HG02852 (cell line): ENCODE results near the gene TSR3.

Source experiments
- ATAC-seq: cut with Tn5 transposase; IDR thresholded peaks from one replicate; pipeline ENCODE4 v1.9.1; 2021; ENCODE audit warnings: mild to moderate bottlenecking, moderate library complexity; ENCODE audit not compliant: unreplicated experiment

TSR3 gene

DNA sequence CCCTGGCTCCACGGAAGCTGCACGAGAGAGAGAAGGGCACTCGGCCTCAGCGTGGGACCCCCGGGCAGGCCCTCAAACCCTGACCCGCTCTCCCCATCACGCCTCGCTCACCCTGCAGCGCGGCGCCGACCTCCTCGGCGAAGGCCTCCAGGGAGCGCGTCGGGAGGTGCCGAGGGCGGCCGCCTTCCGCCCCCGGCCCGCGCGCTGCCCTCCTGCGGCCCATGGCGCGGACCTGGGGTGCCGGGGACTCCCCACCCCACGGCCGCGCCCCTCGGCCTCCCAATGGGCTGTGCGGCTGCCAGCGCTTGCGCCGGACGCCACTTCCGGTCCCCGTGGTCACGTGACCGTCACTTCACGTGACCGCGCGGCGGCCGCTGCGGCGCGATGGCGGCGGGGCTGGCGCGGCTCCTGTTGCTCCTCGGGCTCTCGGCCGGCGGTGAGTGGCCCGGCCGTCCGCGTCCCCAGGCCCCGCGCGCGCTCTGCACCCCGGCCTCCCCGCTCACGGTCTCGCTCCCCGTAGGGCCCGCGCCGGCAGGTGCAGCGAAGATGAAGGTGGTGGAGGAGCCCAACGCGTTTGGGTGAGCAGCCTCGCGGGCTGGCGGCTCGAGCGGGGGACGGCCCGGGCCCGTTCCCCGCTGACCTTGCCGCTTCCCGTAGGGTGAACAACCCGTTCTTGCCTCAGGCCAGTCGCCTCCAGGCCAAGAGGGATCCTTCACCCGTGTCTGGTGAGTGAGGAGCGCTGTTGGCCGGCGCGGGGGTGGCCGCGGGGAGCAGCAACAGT, at the start of gene TSR3, which contains the start of gene GNPTG:
TSR3 (minus strand) TSS at position 297 of the 781 bp plus-strand sequence; CDS start at position 223, 74 bp downstream.
GNPTG (plus strand) TSS at position 350 of the 781 bp plus-strand sequence; CDS start at position 385, 35 bp downstream.
- peak; percentile 60 for ATAC-seq

DNA sequence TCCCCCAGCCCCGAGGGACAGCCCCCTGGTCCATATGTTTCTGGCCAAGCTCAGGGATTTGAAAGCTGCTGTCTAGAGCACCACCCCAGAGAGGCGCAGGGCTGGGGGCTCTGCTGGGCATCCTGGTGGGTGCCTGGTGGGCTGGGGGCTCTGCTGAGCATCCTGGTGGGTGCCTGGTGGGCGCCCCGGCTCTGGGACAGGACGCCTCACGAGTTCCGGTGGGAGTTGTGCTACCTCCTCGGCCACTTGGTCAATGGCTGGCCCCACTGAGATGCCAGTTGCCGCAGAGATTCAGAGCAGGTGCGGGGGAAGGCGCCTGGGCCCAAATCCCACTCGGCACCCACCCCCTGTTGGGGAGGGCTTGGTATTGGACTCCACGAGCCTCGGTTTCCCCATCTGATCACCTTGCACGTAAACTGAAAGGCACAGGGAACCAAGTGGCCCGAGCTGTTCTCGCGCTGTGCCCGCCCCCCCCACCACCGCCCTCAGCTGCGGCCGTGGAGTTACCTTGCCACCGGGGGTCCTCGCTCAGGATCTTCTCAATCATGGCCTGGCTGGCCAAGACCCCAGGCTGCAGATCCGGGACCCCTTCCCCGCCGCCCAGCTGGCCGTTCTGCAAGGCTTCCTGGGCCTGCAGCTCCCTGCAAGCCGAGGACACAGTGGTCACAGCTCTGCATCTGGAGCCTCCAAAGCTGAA, 49.5 kb upstream of the TSR3 start:
- no peak for ATAC-seq

DNA sequence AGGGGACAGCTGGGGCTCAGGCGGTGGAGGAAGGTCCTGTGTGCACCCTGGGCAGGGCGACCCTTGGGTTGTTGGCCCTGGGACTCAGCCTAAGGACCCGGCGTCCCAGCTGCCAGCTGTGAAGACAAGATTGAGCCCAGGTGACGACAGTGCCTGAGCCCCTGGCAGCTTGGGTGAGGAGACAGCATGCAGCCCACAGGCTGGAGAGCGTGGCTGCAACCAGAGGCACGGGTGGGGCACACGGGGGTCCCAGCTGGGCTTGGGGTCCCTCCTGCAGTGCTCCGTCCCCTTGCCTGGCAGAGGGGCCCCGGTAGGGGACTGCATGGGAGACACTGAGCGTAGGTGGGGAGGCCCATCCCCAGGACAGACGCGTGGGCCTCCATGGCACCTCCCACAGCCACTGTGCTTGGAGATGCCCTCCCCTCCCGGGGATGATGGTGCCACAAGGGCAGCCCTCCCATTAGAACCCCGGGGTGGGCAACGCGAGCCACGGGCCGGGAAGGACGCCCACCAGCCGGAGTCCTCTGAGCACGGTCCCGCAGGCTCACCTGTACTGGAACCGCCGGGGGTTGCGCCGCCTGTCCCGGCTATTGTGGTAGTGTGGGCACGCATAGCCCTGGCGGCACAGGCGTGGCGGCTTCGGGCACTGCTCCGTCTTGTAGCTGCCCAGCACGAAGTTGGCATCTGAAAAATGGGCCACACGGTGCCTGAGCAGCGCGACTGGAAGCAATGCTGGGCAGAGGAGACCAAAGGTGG, 47.3 kb upstream of the TSR3 start:
- ATAC-seq: no peak

DNA sequence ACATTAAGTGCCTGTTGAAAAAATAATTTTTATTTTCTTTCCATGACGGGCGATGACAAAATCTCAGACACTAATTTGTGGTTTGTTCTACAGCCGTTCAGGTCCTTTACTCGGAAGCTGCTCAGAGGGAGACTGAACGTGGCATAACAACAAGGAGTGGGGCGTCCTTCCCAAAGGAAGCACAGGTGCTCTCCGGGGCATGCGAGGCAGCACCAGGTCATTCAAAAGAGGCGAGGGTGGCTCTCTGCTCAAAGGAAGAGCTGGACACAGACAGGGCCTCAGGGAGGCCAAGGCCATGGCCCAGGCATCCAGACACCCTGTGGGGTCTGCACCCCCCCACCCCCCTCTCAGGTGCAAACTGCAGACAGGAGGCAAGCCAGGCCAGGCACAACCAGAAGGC, 46.7 kb upstream of the TSR3 start:
- ATAC-seq: no peak

DNA sequence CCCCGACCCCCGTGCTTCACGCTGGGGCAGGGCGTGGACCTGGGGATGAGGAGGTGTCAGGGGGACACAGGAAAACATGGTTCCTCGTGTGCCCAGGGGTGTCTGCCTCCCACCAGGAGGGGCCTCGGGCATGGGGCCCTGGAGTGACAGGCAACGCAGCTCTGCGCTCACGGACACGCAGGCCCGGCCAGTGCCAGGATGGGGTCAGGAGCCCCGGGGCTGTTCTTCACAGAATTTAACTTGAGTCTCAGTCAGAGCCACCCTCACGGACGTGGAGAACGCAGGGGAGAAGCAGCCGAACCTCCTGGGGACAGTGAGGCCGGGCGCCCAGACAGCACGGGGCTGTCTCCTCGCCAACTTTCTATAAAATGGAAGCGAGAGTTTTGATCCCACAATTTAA, 46.1 kb upstream of the TSR3 start:
- ATAC-seq: no peak

DNA sequence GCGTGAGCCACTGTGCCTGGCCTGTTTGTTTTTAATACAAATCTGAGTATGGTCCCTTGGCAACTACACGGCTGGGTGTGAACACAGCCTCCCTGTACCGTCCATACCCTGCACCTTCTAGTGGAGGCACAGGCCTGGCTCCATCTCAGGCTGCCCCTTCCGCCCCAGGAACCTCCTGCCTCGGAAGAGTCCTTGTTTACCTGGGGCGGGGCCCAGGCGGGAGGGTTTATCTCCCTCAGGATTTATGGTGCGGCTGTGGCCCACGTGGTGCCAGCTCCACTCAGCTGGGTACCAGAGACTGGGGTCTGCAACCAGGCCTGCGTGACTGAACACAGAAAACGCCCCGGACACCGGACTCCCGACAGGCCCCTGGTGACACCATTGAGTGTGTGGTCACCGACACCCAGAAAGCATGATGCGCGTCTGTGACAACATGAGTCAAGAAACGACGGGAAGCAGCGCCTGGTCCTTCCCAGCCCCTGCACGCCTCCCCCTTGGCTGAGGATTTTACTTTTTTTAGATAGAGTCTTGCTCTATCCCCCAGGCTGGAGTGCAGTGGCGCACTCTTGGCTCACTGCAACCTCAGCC, 43.9 kb upstream of the TSR3 start:
- no peak for ATAC-seq

DNA sequence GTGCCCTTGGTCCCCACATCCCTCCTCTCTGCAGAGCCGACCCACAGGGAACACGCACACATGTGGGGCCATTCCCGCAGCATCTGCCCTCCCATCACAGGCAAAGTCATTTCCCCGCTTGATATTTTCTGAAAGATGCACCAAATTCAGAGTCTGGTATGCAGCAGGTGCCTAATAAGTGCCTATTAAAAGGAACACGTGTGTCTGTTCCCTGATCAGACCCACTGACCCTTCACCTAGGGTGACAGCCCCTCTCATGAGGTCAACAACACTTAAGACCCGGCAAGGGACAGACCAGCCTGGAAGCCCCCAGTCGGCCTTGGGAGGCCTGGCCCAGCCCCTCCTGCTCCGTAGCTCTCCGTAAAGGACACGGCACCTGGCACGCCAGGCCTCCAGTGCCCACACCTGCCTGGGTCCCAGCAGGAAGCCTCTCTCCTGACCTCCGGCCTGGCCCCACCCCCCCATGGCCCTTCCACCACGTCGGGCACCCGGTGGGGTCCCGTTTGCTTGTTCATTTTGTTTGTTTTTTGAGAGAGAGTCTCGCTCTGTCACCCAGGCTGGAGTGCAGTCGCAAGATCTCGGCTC, 42.8 kb upstream of the TSR3 start:
- ATAC-seq: no peak

DNA sequence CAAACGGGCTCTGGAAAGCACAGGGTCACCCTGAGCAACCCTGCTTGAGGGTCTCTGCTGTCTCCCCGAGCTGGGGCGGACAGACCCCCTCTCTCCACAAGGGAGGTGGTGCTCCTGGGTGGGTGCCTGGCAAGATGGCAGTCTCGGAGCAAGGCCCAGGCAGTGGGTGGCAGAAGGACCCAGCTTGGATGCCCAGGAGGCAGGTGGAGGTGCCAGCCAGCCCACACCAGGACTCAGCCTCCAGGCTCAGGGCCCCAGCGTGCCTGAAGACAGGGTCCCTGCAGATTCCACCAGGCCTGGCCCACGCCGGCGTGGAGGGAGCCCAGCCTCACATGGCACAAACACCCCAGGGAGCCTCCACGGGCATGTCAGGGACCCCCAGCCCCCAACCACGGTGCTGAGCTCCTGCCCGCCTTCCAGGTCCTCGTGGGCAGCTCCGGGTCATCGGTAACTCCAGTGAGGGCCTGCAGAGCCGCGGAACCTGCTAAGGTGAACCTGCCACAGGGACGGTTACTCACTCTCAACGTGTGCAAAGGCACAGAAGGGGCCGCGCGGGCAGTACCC, 42.0 kb upstream of the TSR3 start:
- no peak for ATAC-seq

DNA sequence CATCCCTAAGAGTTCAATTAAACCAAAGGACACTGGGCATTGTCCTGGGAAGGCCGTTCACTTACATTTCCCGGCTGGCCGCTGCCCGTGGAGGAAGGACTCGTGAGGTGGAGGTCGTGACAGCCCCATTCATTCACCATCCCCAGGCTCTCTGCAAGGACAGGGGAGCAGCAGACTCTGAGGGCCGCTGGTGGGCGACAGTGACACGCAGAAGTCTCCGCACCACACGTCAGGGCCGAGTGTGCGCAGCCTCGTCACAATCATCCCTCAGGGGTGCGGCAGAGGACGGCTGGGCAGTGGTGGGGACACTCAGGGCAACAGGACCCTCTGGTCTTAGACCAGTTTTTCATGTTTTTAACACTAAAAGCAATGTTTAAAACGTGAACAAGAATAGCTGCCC, 41.1 kb upstream of the TSR3 start:
- no peak for ATAC-seq

DNA sequence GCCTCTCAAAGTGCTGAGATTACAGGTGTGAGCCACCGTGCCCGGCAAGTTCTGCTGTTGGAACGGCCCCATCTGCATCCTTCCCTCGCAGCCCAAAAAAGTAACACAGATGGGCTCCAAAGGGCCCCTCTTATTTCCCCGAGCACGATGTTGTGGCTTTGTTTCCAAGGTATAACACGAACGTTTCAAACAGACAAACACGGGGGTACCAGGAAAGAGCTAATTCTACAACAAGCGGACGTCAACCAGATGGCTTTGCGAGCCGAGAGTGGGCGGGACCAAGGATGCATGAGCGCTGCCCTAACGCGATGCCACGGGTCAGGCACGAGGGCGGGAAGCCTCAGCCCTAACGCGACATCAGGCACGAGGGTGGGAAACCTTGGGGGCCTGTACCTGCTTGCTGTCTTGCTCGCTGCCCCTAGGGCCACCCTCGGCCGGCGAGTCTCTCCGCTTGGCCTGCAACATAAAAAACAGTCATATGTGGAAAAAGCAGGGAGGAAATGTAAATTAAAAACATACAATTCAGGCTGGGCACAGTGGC, 38.6 kb upstream of the TSR3 start:
- no peak for ATAC-seq

DNA sequence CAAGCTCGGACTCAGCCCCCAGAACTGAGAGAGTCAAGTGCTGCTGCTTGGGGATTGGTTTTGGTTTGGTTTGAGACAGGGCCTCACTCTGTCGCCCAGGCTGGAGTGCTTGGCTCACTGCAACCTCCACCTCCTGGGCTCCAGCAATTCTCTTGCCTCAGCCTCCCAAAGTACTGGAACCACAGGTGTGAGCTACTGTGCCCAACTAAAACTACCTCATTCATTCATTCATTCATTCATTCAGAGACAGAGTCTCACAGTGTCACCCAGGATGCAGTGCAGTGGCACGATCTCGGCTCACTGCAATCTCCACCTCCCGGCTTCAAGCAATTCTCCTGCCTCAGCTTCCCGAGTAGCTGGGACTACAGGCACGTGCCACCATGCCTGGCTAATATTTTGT, 38.1 kb upstream of the TSR3 start:
- ATAC-seq: no peak

DNA sequence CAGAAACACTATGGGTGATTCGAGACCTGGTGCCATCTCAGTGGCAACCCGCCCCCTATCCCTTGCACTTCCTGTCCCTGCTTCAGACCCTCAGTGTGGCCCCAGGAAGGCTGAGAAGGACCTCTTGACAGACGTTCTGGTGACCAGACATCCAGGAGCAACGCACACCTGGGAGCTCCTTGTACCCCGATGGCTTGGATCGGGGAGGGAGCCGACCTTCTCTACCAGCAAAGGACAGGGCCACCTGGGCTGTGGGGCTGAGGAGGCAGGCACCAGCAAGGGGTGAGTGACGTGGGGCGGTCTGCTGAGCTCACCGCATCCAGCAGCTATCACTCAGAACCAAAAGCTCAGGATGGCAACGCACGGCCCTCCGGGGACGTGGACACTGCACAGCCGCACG, 35.7 kb upstream of the TSR3 start:
- ATAC-seq: no peak

DNA sequence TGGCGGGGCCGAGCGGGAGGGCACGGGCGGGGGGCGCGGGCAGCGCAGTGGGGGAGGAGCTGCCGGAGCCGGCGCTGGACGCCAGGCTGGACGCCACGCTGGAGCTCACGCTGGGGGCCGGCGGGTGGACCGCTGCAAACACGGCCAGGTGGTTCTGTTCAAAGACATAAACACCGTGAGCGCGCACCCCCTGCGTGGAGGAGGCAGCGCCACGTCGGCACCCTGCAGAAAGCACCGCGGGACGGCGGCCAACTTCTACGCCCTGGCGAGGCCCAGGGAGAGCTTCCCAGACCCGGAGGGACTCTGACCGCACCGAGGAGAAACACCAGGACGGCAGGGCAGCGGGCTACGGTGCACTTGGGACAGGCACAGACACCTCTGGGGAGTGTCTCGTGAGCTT, 33.6 kb upstream of the TSR3 start:
- no peak for ATAC-seq

DNA sequence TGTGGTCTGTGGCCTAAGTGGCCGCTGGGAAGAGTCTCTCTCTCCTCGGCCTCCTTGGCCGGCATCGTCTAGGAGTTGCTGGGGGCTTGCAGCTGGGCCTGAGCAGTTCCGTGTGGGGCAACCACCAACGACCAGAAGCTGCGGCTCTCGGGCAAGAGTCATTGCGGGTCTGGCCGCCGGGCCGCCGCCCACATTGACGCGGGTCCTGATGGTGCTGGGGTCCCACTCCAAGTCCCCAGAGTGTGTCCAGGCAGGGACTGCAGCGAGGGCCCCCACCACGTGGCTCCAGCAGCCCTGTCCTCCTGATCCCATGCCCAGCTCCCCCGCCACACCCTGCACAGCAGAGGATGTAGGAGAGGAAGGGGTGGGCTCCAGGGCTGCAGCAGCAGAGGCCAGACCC, 31.9 kb upstream of the TSR3 start:
- no peak for ATAC-seq

DNA sequence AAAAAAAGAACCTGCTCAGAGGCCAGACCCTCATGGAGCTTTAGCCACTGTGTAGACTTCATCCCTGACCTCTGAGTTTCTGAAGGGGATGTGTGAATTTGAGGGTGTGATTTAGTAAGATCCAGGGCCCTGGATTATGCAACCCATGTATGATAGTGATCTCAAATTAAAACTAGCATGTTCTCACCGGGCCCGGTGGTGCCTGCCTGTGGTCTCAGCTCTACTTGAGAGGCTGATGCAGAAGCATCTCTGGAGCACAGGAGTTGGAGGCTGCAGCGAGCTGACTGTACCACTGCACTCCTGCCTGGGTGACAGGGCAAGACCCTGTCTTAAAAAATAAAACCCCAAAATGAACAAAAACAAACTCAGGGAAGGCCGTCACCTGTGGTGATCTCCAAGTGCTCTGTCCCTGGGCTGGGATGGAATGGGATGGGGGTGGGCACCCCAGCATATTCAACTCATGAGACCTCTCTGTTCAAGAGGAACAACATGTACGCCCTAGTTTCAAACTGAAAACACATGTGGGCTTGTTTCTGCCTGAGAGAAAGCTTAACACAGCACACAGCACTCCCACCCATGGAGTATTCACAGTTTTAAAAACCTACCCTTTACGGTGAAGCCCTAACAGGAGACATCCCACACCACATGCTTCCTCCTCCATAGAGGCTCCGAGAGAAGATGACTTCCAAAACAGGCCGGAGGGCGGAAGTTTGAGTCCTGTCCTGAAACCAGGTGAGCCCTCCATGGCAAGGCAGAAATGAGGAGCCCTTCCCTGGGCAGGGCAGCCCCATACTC, 30.1 kb upstream of the TSR3 start:
- no peak for ATAC-seq

DNA sequence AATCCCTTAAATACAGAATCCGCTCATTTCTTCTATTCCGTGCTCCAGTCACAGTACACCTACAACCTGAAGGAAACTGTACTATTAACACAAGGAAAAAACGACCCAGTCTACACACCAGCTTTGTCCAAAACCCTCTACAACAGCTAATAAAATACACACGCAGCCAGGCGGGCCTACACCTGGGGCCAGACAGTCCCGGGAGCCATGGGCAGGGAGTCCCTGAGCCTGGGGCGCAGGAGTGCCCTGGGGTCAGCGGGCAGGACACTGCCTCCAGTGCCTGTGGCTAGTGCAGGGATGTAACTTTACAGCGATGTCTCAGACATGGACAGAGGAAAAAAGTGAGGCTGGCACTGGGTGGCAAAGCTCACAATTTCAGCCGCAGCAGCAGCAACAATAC, 28.5 kb upstream of the TSR3 start:
- ATAC-seq: no peak

DNA sequence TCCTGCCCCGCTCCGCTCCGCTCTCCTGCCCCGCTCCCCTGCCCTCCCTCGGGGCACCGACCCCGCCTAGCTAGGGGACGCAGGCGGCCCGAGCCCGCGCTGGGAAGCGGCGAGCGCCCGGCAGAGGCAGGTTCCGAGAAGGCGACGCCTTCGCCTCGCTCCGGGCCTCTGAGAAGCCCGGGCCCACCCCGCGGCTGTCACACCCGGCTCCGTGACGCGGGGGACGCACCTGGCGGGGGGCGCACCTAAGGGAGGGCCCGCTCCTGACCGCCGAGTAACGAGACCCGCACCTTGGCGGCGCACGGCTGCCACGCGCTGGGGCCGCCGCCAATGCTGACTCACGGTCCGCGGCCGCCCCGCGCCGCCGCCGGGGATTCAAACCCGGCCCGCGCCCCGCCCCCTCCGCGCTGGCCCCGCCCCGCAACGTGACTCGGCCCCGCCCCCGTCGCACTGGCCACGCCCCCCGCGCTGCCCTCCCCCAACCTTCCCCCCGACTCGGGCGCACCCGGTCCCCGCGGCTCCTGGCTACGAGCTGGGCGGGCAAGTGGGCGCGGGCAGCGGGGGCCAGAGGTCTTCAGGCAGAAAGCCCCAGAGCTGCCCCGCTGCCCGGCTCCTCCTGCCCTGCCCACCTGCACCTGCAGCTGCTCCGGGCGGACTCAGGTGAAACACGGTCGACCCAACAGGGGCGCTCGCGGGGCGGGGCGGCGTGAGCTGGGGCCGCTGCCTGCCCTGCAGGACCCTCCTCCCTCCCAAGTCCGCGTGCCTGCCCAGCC, 27.8 kb upstream of the TSR3 start:
- ATAC-seq: peak; percentile 42

DNA sequence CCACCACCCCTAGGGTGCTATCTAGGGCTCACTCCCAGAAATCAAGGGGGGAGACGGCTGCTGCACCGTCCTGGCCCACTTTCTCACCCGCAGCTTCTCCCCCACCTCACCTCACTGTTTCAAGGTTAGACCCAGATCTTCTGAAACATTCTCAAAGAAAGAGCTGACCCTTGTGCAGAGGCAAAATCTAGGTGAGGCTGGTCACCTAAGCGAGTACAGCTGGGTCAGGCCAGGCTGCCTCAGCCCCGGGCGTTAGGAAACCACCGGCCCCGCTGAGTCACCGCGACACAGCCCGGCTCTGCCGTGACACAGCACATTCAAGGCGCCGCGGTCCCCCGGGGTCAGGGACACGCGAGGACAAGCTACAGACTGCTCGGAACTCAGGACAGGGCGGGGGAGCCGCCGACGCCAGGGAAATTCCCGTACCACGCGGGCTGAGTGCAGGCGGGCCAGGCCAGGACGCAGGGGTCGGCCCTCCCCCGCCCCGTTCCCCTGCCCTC, 27.2 kb upstream of the TSR3 start:
- ATAC-seq: peak; percentile 36
